Pancreas (tissue), 10 donors: ENCODE results near the gene INTS11. TPM values are rescaled to one million over a fixed set of nuclear protein-coding genes. Genes with fewer than 3 reads are reported as not detected.

Experiments used
- ATAC-seq, 4 donors: fragments of 200-7000 bp; cut with Tn5 transposase; one replicate each; pipeline versions ENCODE4 v1.8.0 to v1.9.1; 2020; ENCODE audit warnings: mild to moderate bottlenecking in 4 of 4, moderate library complexity in 4 of 4
- DNase-seq, 6 donors: peaks; one replicate each; pipeline ENCODE4 v3.0.0-alpha.2; 2020
- FAIRE-seq: peaks from 2 replicates; lab custom pipeline; 2012; peaks lifted over from hg19 to GRCh38; lab: Jason Lieb, UNC
- H3K27ac ChIP-seq, 4 donors: fragments of 200-600 bp; sonication (generic); 1 replicate in 3 of 4; 2 replicates in 1 of 4; pipeline versions ENCODE4 v1.5.0 to v1.8.0; 2020
- H3K27me3 ChIP-seq, 4 donors: fragments of 200-600 bp; one replicate each; pipeline ENCODE4 v1.8.0; 2021
- H3K36me3 ChIP-seq, 3 donors: fragments of 200-600 bp; sonication (generic) in 1 of 3; one replicate each; pipeline versions ENCODE4 v1.5.0 to v1.8.0; 2020 to 2021
- H3K4me1 ChIP-seq, 3 donors: fragments of 200-600 bp; one replicate each; pipeline ENCODE4 v1.8.0; 2021
- H3K4me3 ChIP-seq, 4 donors: fragments of 200-600 bp; sonication (generic) in 2 of 4; one replicate each; pipeline versions ENCODE4 v1.5.0 to v1.8.0; 2020 to 2021
- H3K9me3 ChIP-seq, 4 donors: fragments of 200-600 bp; one replicate each; pipeline ENCODE4 v1.8.0; 2021
- WGBS, 2 donors: extraction: QIAGEN DNeasy Blood & Tissue Kit; methylation state at CpG; one replicate each; pipeline ENCODE4 v1.1.7; 2013; 5-methylcytosine and 5-hydroxymethylcytosine counted together
- intact Hi-C, 3 donors: fragments of 100-400 bp; cut with DNase I; formaldehyde crosslinking; loops; one replicate each; pipeline versions ENCODE4 v1.11.1 to v1.14.2; 2022
- polyA plus RNA-seq, 2 donors: library from polyadenylated mRNA; stranded (reverse); fragments of 200-250 nt; gene quantifications; one replicate each; pipeline ENCODE4 v1.2.3, GENCODE V29; 2013
- total RNA-seq, 6 donors: library from RNA; stranded (reverse); fragmentation: NEBNext Ultra II Directional in 4 of 6; extraction: Animal tissue kit (Norgen Biotek cat#: 25700) in 4 of 6; gene quantifications; one replicate each; pipeline versions ENCODE4 v1.2.1 to v1.2.4, GENCODE V29; 2021 to 2023
- TF ChIP-seq, protein P1 (sequence below), 4 donors: fragments of 200-600 bp; sonication (generic) in 3 of 4; IDR thresholded peaks; one replicate each; pipeline versions ENCODE4 v1.5.0 to v1.8.0; 2021; ENCODE audit warnings: antibody characterized with exemption in 4 of 4
- donor health status: healthy with polysubstance abuse.
- donor health status: DM: no; HTN: no; CAD: no; lungs with moderate emphysema.
- donor health status: DM: no; HTN: no; CAD: no.
- donor health status: control.
- donor health status: control.
- donor health status: Bipolar disorder and iron deficiency.
- donor health status: DM: yes; HTN: yes; CAD: no.
- donor health status: DM: no; HTN: no; CAD: no.
- donor health status: DM: no; HTN: no; CAD: no.
- donor health status: DM: yes; HTN: yes; CAD: no.

Gene INTS11
- total and polyA plus RNA-seq, 8 donors: 33.4 to 311 (median 58.9) TPM

DNA sequence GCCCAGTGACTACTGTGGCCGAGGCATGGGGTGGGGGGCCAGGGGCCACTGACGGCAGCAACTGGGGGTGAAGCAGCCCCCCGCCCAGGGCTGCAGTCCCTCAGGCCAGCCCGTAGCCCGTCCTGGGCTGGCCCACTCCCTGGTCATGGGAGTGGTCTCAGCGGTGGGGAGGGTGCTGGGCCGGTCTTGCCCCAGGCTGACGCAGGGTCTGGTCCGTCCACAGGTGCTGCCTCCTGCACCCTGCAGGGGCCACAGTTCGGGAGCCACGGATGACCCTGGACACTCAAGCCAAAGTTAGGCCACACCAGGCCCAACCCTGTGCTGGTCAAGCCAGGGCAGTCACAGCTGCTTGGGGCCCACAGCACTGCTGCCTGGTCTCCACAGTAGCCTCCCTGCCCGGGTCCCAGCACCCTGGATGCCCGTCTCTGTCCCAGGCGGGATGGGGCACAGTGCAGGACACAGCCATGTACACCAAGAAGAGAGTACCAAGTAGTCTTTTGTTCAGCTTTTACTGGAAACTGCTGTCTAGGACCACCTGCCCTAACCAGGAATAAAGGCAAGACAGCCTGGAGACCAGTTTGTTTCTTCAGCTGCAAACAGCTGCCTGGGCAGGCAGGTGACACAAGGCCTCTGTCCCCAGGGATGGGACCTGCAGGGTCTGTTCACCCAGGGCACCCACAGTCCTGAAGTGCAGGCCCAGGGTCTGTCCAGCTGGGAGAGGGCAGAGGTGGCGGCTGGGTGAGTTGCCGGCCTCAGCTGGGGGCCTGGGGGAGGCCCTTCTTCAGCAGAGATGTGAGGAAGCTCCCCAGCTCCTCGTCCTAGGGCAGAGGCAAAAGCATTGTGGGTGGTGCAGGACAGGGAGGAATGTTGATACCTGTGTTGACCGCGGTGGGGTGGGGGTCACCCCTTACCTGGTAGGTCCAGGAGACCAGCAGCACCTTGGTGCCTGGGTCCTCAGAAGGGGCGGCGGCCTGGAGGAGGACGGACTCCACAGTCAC is 13.1 kb downstream of the INTS11 start:
- ATAC-seq (no peak), DNase-seq (no peak), FAIRE-seq (no peak)
- no peak overlapping the region for H3K4me3 ChIP-seq
- peaks cover 0 to 34% (median 21%) of the 10 kb centered on the region in 3 donors for H3K36me3 ChIP-seq
- no peaks in the 10 kb centered on the region for H3K27me3 ChIP-seq
- H3K9me3 ChIP-seq: no peaks in the 10 kb centered on the region
- TF ChIP-seq, protein P1, sequence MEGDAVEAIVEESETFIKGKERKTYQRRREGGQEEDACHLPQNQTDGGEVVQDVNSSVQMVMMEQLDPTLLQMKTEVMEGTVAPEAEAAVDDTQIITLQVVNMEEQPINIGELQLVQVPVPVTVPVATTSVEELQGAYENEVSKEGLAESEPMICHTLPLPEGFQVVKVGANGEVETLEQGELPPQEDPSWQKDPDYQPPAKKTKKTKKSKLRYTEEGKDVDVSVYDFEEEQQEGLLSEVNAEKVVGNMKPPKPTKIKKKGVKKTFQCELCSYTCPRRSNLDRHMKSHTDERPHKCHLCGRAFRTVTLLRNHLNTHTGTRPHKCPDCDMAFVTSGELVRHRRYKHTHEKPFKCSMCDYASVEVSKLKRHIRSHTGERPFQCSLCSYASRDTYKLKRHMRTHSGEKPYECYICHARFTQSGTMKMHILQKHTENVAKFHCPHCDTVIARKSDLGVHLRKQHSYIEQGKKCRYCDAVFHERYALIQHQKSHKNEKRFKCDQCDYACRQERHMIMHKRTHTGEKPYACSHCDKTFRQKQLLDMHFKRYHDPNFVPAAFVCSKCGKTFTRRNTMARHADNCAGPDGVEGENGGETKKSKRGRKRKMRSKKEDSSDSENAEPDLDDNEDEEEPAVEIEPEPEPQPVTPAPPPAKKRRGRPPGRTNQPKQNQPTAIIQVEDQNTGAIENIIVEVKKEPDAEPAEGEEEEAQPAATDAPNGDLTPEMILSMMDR (IDR thresholded peaks at IDR 0.05): no peak
- 89 to 94% methylated on average over 20 to 22 of the region's 22 CpGs for WGBS, 2 donors
- peaks cover 6 to 13% (median 6%) of the 10 kb centered on the region in 3 donors for H3K4me1 ChIP-seq
- intact Hi-C loops: no loop called here
- no peak overlapping the region for H3K27ac ChIP-seq

DNA sequence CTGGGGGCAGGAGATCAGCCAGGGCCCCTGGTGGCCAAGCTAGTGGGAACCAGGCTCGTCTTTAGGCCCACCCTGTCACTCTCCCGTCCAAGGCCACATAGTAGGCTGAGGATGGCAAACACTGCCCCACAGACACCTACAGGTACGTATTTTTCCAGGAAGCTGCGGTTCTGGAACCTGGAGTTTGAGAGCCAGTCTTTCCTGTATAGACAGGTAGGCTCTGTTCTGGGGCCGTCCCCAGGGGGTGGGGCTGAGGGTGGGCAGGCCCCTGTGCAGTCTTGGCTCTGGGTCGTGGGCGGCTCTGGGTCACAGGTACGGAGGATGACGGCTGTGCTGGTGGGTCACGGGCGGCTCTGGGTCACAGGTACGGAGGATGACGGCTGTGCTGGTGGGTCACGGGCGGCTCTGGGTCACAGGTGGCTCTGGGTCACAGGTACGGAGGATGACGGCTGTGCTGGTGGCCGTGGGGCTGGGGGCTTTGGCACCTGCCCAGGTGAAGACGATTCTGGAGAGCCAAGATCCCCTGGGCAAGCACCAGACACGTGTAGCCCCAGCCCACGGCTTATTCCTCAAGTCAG is 13.9 kb downstream of the INTS11 start:
- WGBS, 2 donors: 83% methylated on average over 21 of the region's 21 CpGs
- no peak for DNase-seq
- H3K27ac ChIP-seq: no peak overlapping the region
- intact Hi-C loops: no loop called here
- H3K4me1 ChIP-seq: peaks cover 7 to 21% (median 14%) of the 10 kb centered on the region in 3 donors
- H3K9me3 ChIP-seq: no peaks in the 10 kb centered on the region
- no peak overlapping the region for H3K4me3 ChIP-seq
- TF ChIP-seq, protein P1 (IDR thresholded peaks at IDR 0.05): no peak
- no peak for FAIRE-seq
- ATAC-seq: no peak
- H3K27me3 ChIP-seq: no peaks in the 10 kb centered on the region
- peaks cover 0 to 34% (median 21%) of the 10 kb centered on the region in 3 donors for H3K36me3 ChIP-seq

DNA sequence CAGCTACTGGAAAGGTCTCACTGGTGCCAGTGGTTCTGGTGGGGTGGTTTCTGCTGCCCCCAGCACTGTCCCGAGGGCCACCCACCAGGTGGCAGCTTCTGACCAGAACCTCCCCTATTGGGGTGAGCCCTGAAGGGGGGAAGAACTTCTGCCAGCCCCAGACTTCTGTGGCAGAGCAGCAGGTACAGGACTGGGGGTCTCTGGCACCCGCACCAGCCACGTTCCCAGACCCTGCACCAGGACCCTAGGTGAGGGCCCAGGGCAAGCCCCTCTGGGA is 14.4 kb downstream of the INTS11 start:
- TF ChIP-seq, protein P1 (IDR thresholded peaks at IDR 0.05): no peak
- Histone ChIP-seq H3K9me3 (no peaks in the 10 kb centered on the region), H3K27ac (peak overlapping the region in 1 of 4 donors; percentile 97), H3K36me3 (peaks cover 0 to 32% (median 21%) of the 10 kb centered on the region in 3 donors), H3K4me3 (peak overlapping the region in 1 of 4 donors; percentile 86), H3K27me3 (no peaks in the 10 kb centered on the region), H3K4me1 (peaks cover 7 to 25% (median 19%) of the 10 kb centered on the region in 3 donors)
- intact Hi-C loops: no loop called here
- no peak for DNase-seq
- no peak for FAIRE-seq
- 67 to 96% methylated on average over 3 of the region's 3 CpGs for WGBS, 2 donors
- no peak for ATAC-seq

DNA sequence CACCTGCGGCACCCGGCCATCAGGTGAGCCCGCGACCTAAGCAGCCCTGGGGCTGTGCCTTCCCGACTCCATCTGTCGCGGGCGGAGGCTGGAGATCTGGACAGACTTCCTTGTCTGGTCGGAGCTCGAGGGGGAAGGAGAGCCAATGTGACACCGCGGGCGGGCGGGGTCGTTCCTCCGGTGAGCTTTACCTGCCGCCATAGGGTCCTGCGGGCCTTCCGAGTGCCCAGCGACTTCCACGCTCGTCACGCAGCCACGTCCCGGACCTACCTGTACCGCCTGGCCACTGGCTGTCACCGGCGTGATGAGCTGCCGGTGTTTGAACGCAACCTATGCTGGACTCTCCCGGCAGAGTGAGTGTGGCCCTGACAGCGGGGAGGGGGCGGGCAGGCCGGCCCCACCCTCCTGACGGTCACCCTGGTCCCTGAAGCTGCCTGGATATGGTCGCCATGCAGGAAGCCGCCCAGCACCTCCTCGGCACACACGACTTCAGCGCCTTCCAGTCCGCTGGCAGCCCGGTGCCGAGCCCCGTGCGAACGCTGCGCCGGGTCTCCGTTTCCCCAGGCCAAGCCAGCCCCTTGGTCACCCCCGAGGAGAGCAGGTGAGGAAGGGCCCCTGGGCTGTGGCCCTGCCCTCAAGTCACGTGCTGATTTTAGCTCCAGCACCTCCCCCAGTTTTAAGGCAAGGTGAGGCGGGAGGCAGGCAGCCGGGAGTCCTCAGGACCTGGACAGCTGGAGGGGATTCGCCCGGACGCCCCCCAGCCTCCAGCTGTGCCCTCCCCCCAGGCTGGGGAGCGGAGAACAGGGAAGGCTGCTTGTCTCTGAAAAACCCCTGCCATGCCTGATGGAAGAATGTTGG is 15.0 kb downstream of the INTS11 start:
- FAIRE-seq (no peak), ATAC-seq (peak; percentile 2 to 10 (median 8)), DNase-seq (peak in 4 of 6 donors; percentile 56 to 78 (median 66))
- intact Hi-C loops: no loop called here
- TF ChIP-seq, protein P1 (IDR thresholded peaks at IDR 0.05): no peak
- Histone ChIP-seq H3K9me3 (no peaks in the 10 kb centered on the region), H3K27ac (peak overlapping the region; percentile 90 to 97 (median 94)), H3K4me3 (peak overlapping the region; percentile 56 to 92 (median 84)), H3K27me3 (no peaks in the 10 kb centered on the region), H3K36me3 (peaks cover 0 to 27% (median 20%) of the 10 kb centered on the region in 3 donors), H3K4me1 (peaks cover 7 to 26% (median 24%) of the 10 kb centered on the region in 3 donors)
- 18 to 28% methylated on average over 54 to 57 of the region's 57 CpGs for WGBS, 2 donors
